Measurements from ENCODE around the gene ELAC2.

The ELAC2 gene

DNA sequence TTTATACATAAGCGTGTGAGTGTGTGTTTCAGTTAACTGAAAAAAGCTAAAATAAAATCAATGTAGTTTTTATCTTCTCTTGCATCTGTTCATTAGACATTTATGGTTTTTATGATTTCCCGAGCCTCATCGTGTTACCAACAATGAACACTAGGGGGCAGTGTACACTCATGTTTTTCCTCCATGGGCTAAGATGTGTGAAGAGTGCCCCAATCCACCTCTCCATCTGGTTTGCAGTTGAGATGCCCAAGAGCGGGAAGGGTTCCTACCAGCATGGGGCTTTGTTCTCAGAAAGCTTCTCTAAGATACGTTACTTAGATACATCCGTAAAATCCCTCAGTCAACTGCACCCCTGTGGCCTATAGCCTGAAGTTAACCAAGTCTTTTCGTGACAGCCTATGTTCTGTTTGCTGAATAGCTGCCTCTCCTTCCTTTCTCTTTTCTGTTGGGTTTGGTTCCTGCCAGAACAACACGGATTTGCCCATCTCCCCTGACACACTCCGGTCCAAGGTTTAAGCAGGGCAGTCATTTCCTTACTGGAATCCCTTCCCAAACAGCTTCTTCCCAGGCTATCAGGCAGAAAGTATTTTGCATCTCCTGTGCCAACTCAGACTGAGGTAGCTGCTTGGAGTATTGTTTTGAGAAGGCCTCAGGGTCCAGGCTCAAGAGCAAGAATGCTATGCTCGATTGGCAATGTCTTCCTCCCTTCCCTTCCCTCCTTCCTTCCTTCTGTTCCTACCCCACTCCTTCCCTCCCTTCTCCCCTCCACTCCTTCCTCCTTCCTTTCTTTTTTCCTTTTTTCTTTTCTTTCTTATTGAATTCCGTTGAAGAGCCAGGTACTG is 12.9 kb upstream of the ELAC2 start:
- Histone ChIP-seq H3F3A (ENCODE audit: insufficient read depth) (no peaks in the 10 kb centered on the region), H4K20me1 (ENCODE audit: low read depth, low read length) (no peaks in the 10 kb centered on the region), H3K27ac (ENCODE audit: low read depth, low read length) (no peak overlapping the region), H3K4me3 (ENCODE audit: insufficient read depth, low read length, poor library complexity, severe bottlenecking) (no peak overlapping the region), H3K9me3 (ENCODE audit: insufficient read depth, low read length) (no peaks in the 10 kb centered on the region), H3K9me2 (replicated peaks; ENCODE audit: insufficient read depth, low read length) (no peaks in the 10 kb centered on the region), H3K9ac (ENCODE audit: low read length) (no peak overlapping the region), H3K36me3 (ENCODE audit: low read length) (no peaks in the 10 kb centered on the region), H3K27me3 (ENCODE audit: low read length) (no peaks in the 10 kb centered on the region), H3K79me2 (ENCODE audit: insufficient read depth, low read length) (no peaks in the 10 kb centered on the region), H3K4me2 (ENCODE audit: low read depth, low read length, poor library complexity, severe bottlenecking) (no peak overlapping the region), H2AFZ (ENCODE audit: low read depth, low read length, severe bottlenecking) (no peak overlapping the region)
- TF ChIP-seq, protein P1, sequence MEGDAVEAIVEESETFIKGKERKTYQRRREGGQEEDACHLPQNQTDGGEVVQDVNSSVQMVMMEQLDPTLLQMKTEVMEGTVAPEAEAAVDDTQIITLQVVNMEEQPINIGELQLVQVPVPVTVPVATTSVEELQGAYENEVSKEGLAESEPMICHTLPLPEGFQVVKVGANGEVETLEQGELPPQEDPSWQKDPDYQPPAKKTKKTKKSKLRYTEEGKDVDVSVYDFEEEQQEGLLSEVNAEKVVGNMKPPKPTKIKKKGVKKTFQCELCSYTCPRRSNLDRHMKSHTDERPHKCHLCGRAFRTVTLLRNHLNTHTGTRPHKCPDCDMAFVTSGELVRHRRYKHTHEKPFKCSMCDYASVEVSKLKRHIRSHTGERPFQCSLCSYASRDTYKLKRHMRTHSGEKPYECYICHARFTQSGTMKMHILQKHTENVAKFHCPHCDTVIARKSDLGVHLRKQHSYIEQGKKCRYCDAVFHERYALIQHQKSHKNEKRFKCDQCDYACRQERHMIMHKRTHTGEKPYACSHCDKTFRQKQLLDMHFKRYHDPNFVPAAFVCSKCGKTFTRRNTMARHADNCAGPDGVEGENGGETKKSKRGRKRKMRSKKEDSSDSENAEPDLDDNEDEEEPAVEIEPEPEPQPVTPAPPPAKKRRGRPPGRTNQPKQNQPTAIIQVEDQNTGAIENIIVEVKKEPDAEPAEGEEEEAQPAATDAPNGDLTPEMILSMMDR (IDR thresholded peaks at IDR 0.05; ENCODE audit: insufficient read depth, low read length, poor library complexity, severe bottlenecking) = peak; percentile 71
- TF ChIP-seq EZH2phosphoT487 (conservative IDR thresholded peaks at IDR 0.05; ENCODE audit: low read length) = no peak

DNA sequence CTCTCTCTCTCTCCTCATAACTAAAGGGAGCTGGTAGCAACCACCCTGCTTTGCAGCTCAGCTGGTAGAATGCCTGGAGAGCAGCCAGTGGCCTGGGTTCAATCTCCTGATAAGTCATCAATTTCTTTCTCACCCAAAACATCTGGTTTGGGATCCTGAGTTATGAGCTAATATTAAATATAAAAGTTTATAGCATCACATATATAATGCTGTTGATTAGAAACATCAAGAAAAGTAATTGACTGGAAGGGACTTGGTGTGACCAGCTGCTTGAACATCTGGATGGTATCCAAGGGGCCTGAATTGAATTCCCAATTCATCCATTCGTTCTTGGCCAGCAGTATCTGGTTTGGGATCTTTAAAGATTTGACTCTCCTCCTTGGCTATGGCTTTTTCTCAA is 12.2 kb upstream of the ELAC2 start:
- H3K9me3 ChIP-seq (ENCODE audit: insufficient read depth, low read length) = no peaks in the 10 kb centered on the region
- H2AFZ ChIP-seq (ENCODE audit: low read depth, low read length, severe bottlenecking) = no peak overlapping the region
- no peak overlapping the region for H3K27ac ChIP-seq (ENCODE audit: low read depth, low read length)
- H3K36me3 ChIP-seq (ENCODE audit: low read length) = no peaks in the 10 kb centered on the region
- no peaks in the 10 kb centered on the region for H4K20me1 ChIP-seq (ENCODE audit: low read depth, low read length)
- H3F3A ChIP-seq (ENCODE audit: insufficient read depth) = no peaks in the 10 kb centered on the region
- H3K4me2 ChIP-seq (ENCODE audit: low read depth, low read length, poor library complexity, severe bottlenecking) = no peak overlapping the region
- no peaks in the 10 kb centered on the region for H3K79me2 ChIP-seq (ENCODE audit: insufficient read depth, low read length)
- no peak overlapping the region for H3K9ac ChIP-seq (ENCODE audit: low read length)
- H3K9me2 ChIP-seq (replicated peaks; ENCODE audit: insufficient read depth, low read length) = no peaks in the 10 kb centered on the region
- TF ChIP-seq EZH2phosphoT487 (conservative IDR thresholded peaks at IDR 0.05; ENCODE audit: low read length) = no peak
- TF ChIP-seq, protein P1 (IDR thresholded peaks at IDR 0.05; ENCODE audit: insufficient read depth, low read length, poor library complexity, severe bottlenecking) = no peak
- no peaks in the 10 kb centered on the region for H3K27me3 ChIP-seq (ENCODE audit: low read length)
- no peak overlapping the region for H3K4me3 ChIP-seq (ENCODE audit: insufficient read depth, low read length, poor library complexity, severe bottlenecking)

DNA sequence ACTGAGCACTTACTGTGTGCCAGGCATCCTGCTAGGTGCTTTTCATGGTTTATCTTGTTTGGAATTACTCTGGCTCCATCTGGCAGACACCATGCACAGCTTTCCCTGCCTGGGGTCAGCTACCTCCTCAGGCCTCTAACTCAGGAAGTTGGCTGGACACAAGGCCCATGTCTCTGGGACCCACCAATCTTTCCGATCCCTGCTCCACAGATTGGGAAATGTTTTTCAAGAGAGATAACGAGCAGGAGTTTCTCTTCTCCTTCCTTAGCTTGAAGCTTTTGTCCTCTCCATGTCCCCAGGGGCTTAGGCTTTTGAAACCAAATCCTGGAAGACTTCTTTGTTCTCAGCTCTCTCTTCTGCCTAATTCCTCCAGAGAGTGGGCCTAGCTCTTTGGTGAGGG is 11.5 kb upstream of the ELAC2 start:
- Histone ChIP-seq H3K4me3 (ENCODE audit: insufficient read depth, low read length, poor library complexity, severe bottlenecking) (no peak overlapping the region), H3K9me3 (ENCODE audit: insufficient read depth, low read length) (no peaks in the 10 kb centered on the region), H3K27ac (ENCODE audit: low read depth, low read length) (no peak overlapping the region), H2AFZ (ENCODE audit: low read depth, low read length, severe bottlenecking) (no peak overlapping the region), H3K27me3 (ENCODE audit: low read length) (no peaks in the 10 kb centered on the region), H3F3A (ENCODE audit: insufficient read depth) (no peaks in the 10 kb centered on the region), H3K36me3 (ENCODE audit: low read length) (no peaks in the 10 kb centered on the region), H3K9ac (ENCODE audit: low read length) (no peak overlapping the region), H3K9me2 (replicated peaks; ENCODE audit: insufficient read depth, low read length) (no peaks in the 10 kb centered on the region), H3K4me2 (ENCODE audit: low read depth, low read length, poor library complexity, severe bottlenecking) (no peak overlapping the region), H3K79me2 (ENCODE audit: insufficient read depth, low read length) (no peaks in the 10 kb centered on the region), H4K20me1 (ENCODE audit: low read depth, low read length) (no peaks in the 10 kb centered on the region)
- TF ChIP-seq EZH2phosphoT487 (conservative IDR thresholded peaks at IDR 0.05; ENCODE audit: low read length) = no peak
- TF ChIP-seq, protein P1 (IDR thresholded peaks at IDR 0.05; ENCODE audit: insufficient read depth, low read length, poor library complexity, severe bottlenecking) = no peak
